Sigmoid colon (tissue), 7 donors: Measurements from ENCODE around the gene IL12RB2. TPM values are rescaled to one million over a fixed set of nuclear protein-coding genes. Genes with fewer than 3 reads are reported as not detected.

Experiments used
- DNase-seq: peaks from one replicate; pipeline ENCODE4 v3.0.0-alpha.2; 2019
- H3K27ac ChIP-seq, 4 donors: fragments of 200-600 bp; sonication (generic); one replicate each; pipeline ENCODE4 v1.5.1; 2016 to 2019; ENCODE audit warnings: mild to moderate bottlenecking in 1 of 4
- H3K27me3 ChIP-seq, 3 donors: fragments of 200-600 bp; sonication (generic); one replicate each; pipeline ENCODE4 v1.5.1; 2019; ENCODE audit warnings: mild to moderate bottlenecking in 1 of 3
- H3K36me3 ChIP-seq, 4 donors: fragments of 200-600 bp; sonication (generic); one replicate each; pipeline ENCODE4 v1.5.1; 2016 to 2019
- H3K4me1 ChIP-seq, 4 donors: fragments of 200-600 bp; sonication (generic); one replicate each; pipeline ENCODE4 v1.5.1; 2017 to 2019
- H3K4me3 ChIP-seq, 4 donors: fragments of 200-600 bp; sonication (generic); one replicate each; pipeline ENCODE4 v1.5.1; 2017 to 2019; ENCODE audit warnings: mild to moderate bottlenecking in 2 of 4, moderate library complexity in 1 of 4
- H3K9me3 ChIP-seq, 4 donors: fragments of 200-600 bp in 3 of 4; sonication (generic) in 3 of 4; one replicate each; pipeline versions ENCODE4 v1.5.1 to v1.6.1; 2013 to 2019
- EP300 ChIP-seq, 4 donors: sonication (generic); formaldehyde crosslinking; IDR thresholded peaks; one replicate each; pipeline ENCODE4 v1.6.1; 2017; ENCODE audit warnings: antibody characterized with exemption in 4 of 4
- POLR2A ChIP-seq, 2 donors: fragments of 450-650 bp; IDR thresholded peaks; one replicate each; pipeline ENCODE4 v1.6.1; 2016; ENCODE audit warnings: antibody characterized with exemption in 2 of 2, mild to moderate bottlenecking in 2 of 2, moderate library complexity in 2 of 2
- POLR2AphosphoS5 ChIP-seq, 4 donors: sonication (generic); formaldehyde crosslinking; IDR thresholded peaks; one replicate each; pipeline ENCODE4 v1.6.1; 2017; ENCODE audit warnings: antibody characterized with exemption in 4 of 4
- whole genome bisulfite sequencing, 2 donors: extraction: QIAGEN DNeasy Blood & Tissue Kit; methylation state at CpG; one replicate each; pipeline ENCODE4 v1.1.7; 2013; 5-methylcytosine and 5-hydroxymethylcytosine counted together
- intact Hi-C: fragments of 100-400 bp; cut with DNase I; formaldehyde crosslinking; loops from one replicate; pipeline ENCODE4 v1.15.1; 2023
- polyA plus RNA-seq, 3 donors: library from polyadenylated mRNA; stranded (reverse); fragments of 200-250 nt; gene quantifications; one replicate each; pipeline ENCODE4 v1.2.3, GENCODE V29; 2013
- total RNA-seq, 4 donors: library from RNA; depleted of rRNA; stranded (reverse); fragments of >200 nt; gene quantifications; one replicate each; pipeline ENCODE4 v1.1.0, GENCODE V29; 2016
- TF ChIP-seq, protein P1 (sequence below), 4 experiments: fragments of 450-650 bp in 3 of 4; fragments of 200-600 bp in 1 of 4; IDR thresholded peaks; one replicate each; pipeline ENCODE4 v1.5.1; 2016 to 2019; ENCODE audit warnings: antibody characterized with exemption in 4 of 4, mild to moderate bottlenecking in 3 of 4, moderate library complexity in 2 of 4
- donor health status: healthy with polysubstance abuse.
- donor health status: Bipolar disorder and iron deficiency.
- donor health status: healthy.

Gene IL12RB2
- total and polyA plus RNA-seq, 7 donors: 0.99 to 2.1 (median 1.3) TPM; not detected in 3

DNA sequence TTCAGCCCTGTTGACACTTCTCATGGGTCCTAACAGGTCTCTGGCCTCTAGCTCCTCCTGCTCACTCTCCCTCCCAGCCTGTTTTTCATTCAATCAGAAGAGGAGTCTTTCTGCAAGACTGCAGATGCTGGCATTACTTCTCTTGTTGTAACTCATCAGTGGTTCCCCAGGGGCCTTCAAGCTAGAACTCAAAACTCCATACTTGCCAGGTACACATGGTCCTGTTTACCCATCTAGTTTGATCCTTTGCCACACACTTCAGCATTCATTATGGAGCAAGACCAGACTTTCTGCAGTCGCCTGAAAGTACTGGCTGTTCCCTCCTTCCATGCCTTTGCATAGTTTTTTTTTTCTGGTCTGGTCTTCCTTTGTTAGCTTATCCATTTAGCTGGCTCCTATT lies 74.6 kb downstream of the IL12RB2 start:
- H3K9me3 ChIP-seq: no peaks in the 10 kb centered on the region
- WGBS, 2 donors: 93 to 99% methylated on average over 1 of the region's 1 CpG
- TF ChIP-seq, protein P1, sequence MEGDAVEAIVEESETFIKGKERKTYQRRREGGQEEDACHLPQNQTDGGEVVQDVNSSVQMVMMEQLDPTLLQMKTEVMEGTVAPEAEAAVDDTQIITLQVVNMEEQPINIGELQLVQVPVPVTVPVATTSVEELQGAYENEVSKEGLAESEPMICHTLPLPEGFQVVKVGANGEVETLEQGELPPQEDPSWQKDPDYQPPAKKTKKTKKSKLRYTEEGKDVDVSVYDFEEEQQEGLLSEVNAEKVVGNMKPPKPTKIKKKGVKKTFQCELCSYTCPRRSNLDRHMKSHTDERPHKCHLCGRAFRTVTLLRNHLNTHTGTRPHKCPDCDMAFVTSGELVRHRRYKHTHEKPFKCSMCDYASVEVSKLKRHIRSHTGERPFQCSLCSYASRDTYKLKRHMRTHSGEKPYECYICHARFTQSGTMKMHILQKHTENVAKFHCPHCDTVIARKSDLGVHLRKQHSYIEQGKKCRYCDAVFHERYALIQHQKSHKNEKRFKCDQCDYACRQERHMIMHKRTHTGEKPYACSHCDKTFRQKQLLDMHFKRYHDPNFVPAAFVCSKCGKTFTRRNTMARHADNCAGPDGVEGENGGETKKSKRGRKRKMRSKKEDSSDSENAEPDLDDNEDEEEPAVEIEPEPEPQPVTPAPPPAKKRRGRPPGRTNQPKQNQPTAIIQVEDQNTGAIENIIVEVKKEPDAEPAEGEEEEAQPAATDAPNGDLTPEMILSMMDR (IDR thresholded peaks at IDR 0.05): no peak
- peak in 2 of 4 donors; percentile 47 to 56 for TF ChIP-seq POLR2AphosphoS5 (IDR thresholded peaks at IDR 0.05)
- no peaks in the 10 kb centered on the region for H3K4me1 ChIP-seq
- H3K27me3 ChIP-seq: no peaks in the 10 kb centered on the region
- intact Hi-C loops: no loop called here
- peak overlapping the region in 1 of 4 donors; percentile 19 for H3K27ac ChIP-seq
- DNase-seq: no peak
- H3K36me3 ChIP-seq: no peaks in the 10 kb centered on the region
- H3K4me3 ChIP-seq: no peak overlapping the region

DNA sequence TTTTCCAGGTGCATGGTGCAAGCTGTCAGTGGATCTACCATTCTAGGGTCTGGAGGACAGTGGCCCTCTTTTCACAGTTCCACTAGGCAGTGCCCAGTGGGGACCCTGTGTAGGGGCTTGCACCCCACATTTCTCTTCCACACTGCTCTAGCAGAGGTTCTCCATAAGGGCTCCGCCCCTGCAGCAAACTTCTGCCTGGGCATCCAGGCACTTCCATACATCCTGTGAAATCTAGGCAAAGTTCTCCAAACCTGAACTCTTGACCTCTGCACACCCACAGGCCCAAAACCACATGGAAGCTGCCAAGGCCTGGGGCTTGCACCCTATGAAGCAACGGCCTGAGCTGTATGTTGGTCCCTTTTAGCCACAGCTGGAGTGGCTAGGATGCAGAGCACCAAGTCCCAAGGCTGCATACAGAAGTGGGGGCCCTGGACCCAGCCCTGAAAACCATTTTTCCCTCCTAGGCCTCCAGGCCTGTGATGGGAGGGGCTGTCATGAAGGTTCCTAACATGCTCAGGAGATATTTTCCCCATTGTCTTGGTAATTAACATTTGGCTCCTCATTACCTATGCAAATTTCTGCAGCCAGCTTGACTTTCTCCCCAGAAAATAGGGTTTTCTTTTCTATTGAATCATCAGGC lies 76.4 kb downstream of the IL12RB2 start:
- Histone ChIP-seq H3K4me3 (no peak overlapping the region), H3K27ac (no peak overlapping the region), H3K4me1 (no peaks in the 10 kb centered on the region), H3K27me3 (no peaks in the 10 kb centered on the region), H3K36me3 (no peaks in the 10 kb centered on the region), H3K9me3 (no peaks in the 10 kb centered on the region)
- intact Hi-C loops: no loop called here
- 84 to 87% methylated on average over 2 of the region's 2 CpGs for WGBS, 2 donors
- no peak for DNase-seq
- TF ChIP-seq POLR2AphosphoS5 (IDR thresholded peaks at IDR 0.05): no peak
- TF ChIP-seq EP300 (IDR thresholded peaks at IDR 0.05): no peak
- TF ChIP-seq POLR2A (IDR thresholded peaks at IDR 0.05): no peak
- TF ChIP-seq, protein P1 (IDR thresholded peaks at IDR 0.05): no peak

DNA sequence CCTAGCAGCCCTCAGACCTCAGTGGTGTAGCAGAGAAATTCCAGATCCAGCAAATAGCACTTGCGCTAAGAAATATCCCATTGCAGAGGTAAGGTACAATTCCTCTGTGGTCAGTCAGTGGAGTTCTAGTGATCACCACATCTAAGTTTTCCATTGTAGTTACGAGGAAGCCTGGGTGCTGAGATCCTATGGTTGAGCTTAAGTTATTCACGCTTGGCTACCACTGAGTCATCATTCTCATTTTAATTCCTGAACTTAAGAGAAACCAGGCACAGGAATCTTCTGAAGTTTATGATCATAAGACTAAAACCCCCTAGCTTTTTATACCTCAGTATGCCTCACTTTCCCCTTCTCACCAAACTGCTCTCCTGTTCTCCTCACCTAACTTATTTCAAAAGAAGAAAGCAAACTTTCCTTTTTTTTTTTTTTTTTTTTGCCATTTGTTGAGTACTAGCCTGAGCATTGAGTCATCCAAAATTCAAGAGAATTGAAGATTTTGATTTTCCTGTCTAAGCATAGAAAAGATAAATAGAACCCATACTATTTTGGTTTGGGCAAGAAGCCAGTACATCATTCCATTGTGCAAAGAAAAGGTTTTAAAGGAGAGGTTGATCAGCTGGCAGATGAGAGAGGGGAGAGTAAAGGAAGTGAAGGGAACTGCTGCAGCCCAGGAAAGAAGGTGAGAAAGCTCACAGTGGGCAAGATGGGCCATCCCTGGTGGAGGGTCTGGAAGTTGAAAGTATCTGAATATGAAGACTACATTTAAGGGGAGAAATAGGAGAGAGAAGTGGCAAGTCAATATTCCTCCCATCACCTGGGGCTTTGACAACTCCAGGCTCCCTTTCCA lies 82.6 kb downstream of the IL12RB2 start:
- Histone ChIP-seq H3K9me3 (no peaks in the 10 kb centered on the region), H3K4me1 (no peaks in the 10 kb centered on the region), H3K36me3 (no peaks in the 10 kb centered on the region), H3K27ac (no peak overlapping the region), H3K27me3 (no peaks in the 10 kb centered on the region), H3K4me3 (no peak overlapping the region)
- no peak for DNase-seq
- TF ChIP-seq POLR2A (IDR thresholded peaks at IDR 0.05) (no peak), POLR2AphosphoS5 (IDR thresholded peaks at IDR 0.05) (no peak), EP300 (IDR thresholded peaks at IDR 0.05) (no peak)
- TF ChIP-seq, protein P1 (IDR thresholded peaks at IDR 0.05): no peak
- intact Hi-C loops: no loop called here
- 93 to 97% methylated on average over 3 of the region's 3 CpGs for WGBS, 2 donors

DNA sequence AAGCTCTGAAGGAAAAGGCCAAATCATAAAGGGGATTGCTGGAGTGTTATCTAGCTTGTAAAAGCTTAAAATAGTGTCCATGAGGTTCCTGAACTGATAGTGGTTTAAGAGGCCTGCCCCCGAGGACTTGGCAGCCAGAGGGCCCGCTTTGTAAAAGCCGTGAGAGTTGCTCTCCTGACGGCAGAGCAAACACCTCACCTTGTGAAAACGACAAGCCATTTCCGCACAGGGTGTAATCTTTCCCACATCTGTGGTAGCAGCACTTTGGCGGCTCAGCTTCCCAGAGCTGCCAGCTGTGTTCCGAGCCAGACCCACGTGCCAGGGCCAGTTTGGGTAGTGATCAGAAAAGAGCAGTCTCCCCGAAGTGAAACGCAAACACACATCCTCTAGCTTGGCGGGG lies 85.6 kb downstream of the IL12RB2 start:
- no peaks in the 10 kb centered on the region for H3K27me3 ChIP-seq

More for the DNA sequence above, 85.6 kb downstream of the IL12RB2 start:
- Histone ChIP-seq H3K36me3 (no peaks in the 10 kb centered on the region), H3K4me1 (no peaks in the 10 kb centered on the region), H3K4me3 (no peak overlapping the region), H3K9me3 (no peaks in the 10 kb centered on the region), H3K27ac (no peak overlapping the region)
- DNase-seq: no peak
- intact Hi-C loops: no loop called here
- TF ChIP-seq POLR2AphosphoS5 (IDR thresholded peaks at IDR 0.05): no peak
- TF ChIP-seq POLR2A (IDR thresholded peaks at IDR 0.05): no peak
- no peak for TF ChIP-seq EP300 (IDR thresholded peaks at IDR 0.05)
- TF ChIP-seq, protein P1 (IDR thresholded peaks at IDR 0.05): no peak
- 21 to 70% methylated on average over 12 of the region's 12 CpGs for WGBS, 2 donors
